Upper lobe of left lung (tissue), 4 donors: Measurements from ENCODE around the gene TTC29.

ENCODE experiments used
- CTCF ChIP-seq, 6 experiments: fragments of 450-650 bp in 4 of 6; fragments of 200-600 bp in 2 of 6; sonication (generic) in 2 of 6; IDR thresholded peaks; one replicate each; pipeline ENCODE4 v1.5.1; 2016 to 2019; ENCODE audit warnings: antibody characterized with exemption in 6 of 6
- EP300 ChIP-seq, 4 donors: sonication (generic); formaldehyde crosslinking; IDR thresholded peaks; one replicate each; pipeline ENCODE4 v1.5.1; 2017; ENCODE audit warnings: antibody characterized with exemption in 4 of 4, control low read depth in 2 of 4
- POLR2A ChIP-seq, 4 donors: fragments of 450-650 bp; IDR thresholded peaks; one replicate each; pipeline ENCODE4 v1.5.1; 2016 to 2017; ENCODE audit warnings: antibody characterized with exemption in 4 of 4, mild to moderate bottlenecking in 2 of 4
- POLR2AphosphoS5 ChIP-seq, 2 donors: sonication (generic); formaldehyde crosslinking; IDR thresholded peaks; one replicate each; pipeline ENCODE4 v1.5.1; 2017; ENCODE audit warnings: antibody characterized with exemption in 2 of 2

- peak; percentile 41 to 73 (median 56) for TF ChIP-seq CTCF (IDR thresholded peaks at IDR 0.05)
- no peak for TF ChIP-seq EP300 (IDR thresholded peaks at IDR 0.05)
- no peak for TF ChIP-seq POLR2A (IDR thresholded peaks at IDR 0.05)
- TF ChIP-seq POLR2AphosphoS5 (IDR thresholded peaks at IDR 0.05) = no peak
Observed at GRCh38 chr4:146916479-146917076, 29.1 kb downstream of the TTC29 start.
